Gastroesophageal sphincter (tissue), 4 donors: ENCODE results near the gene COL5A1. TPM values are rescaled to one million over a fixed set of nuclear protein-coding genes. Genes with fewer than 3 reads are reported as not detected.

ENCODE experiments used
- ATAC-seq: fragments of 150-250 bp; one replicate; pipeline ENCODE4 v1.9.1; 2016; ENCODE audit warnings: mild to moderate bottlenecking, moderate library complexity
- H3K27ac ChIP-seq, 4 donors: fragments of 200-600 bp; sonication (generic) in 3 of 4; 1 replicate in 3 of 4; 2 replicates in 1 of 4; pipeline ENCODE4 v1.5.1; 2016 to 2019
- H3K27me3 ChIP-seq: fragments of 200-600 bp; sonication (generic); one replicate; pipeline ENCODE4 v1.5.1; 2019
- H3K36me3 ChIP-seq, 2 donors: fragments of 200-600 bp; sonication (generic); one replicate each; pipeline ENCODE4 v1.5.1; 2019; ENCODE audit warnings: control low read depth in 1 of 2
- H3K4me1 ChIP-seq, 3 donors: fragments of 200-600 bp; sonication (generic); 1 replicate in 2 of 3; 2 replicates in 1 of 3; pipeline ENCODE4 v1.5.1; 2016 to 2019; ENCODE audit warnings: control low read depth in 2 of 3
- H3K4me3 ChIP-seq, 2 donors: fragments of 200-600 bp; sonication (generic); one replicate each; pipeline ENCODE4 v1.5.1; 2019; ENCODE audit warnings: mild to moderate bottlenecking in 1 of 2, moderate library complexity in 1 of 2
- H3K9me3 ChIP-seq, 3 donors: fragments of 200-600 bp; sonication (generic); one replicate each; pipeline ENCODE4 v1.5.1; 2017 to 2019; ENCODE audit warnings: control low read depth in 2 of 3
- EP300 ChIP-seq: sonication (generic); formaldehyde crosslinking; IDR thresholded peaks from one replicate; pipeline ENCODE4 v1.6.1; 2017; ENCODE audit warnings: antibody characterized with exemption, mild to moderate bottlenecking
- POLR2A ChIP-seq, 2 donors: fragments of 450-650 bp; IDR thresholded peaks; one replicate each; pipeline ENCODE4 v1.6.1; 2017; ENCODE audit warnings: antibody characterized with exemption in 2 of 2, mild to moderate bottlenecking in 2 of 2, moderate library complexity in 1 of 2
- POLR2AphosphoS5 ChIP-seq: sonication (generic); formaldehyde crosslinking; IDR thresholded peaks from one replicate; pipeline ENCODE4 v1.6.1; 2017; ENCODE audit warnings: antibody characterized with exemption
- WGBS, 2 donors: methylation state at CpG; one replicate each; pipeline ENCODE4 v1.1.5; 2018; ENCODE audit warnings: low coverage in 1 of 2; 5-methylcytosine and 5-hydroxymethylcytosine counted together
- total RNA-seq, 4 donors: library from RNA; depleted of rRNA; stranded (reverse); fragments of >200 nt; gene quantifications; one replicate each; pipeline ENCODE4 v1.1.0, GENCODE V29; 2016
- TF ChIP-seq, protein P1 (sequence below), 4 experiments: fragments of 200-600 bp in 2 of 4; fragments of 450-650 bp in 2 of 4; sonication (generic) in 1 of 4; IDR thresholded peaks; one replicate each; pipeline ENCODE4 v1.5.1; 2017 to 2019; ENCODE audit warnings: antibody characterized with exemption in 4 of 4, mild to moderate bottlenecking in 2 of 4, moderate library complexity in 2 of 4

The COL5A1 gene
- total RNA-seq, 4 donors from 2014 or later = 48.5 to 86.4 (median 74.9) TPM

DNA sequence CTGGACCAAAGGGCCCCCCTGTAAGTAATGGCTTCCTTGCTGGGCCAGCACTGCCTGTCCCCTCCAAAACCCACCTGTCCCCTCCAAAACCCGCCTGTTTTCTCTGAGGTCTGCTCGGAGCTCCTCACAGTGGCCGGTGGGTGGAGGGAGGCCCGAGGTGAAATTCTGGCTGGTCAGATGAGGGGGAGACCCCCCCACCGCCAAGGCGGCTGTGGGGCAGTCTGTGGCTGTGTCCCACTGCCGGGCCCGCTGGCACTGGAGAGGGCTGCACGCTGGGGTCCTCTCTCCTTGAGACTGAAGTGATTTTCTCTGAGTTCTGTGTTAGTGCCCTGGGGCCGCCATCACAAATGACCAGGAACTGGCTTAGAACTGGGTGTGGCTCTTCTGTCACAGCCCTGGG lies 155.3 kb downstream of the COL5A1 start:
- peaks cover 0 to 92% of the 10 kb centered on the region in 2 donors for H3K36me3 ChIP-seq
- ATAC-seq = no peak
- no peaks in the 10 kb centered on the region for H3K9me3 ChIP-seq
- no peak for TF ChIP-seq POLR2A (IDR thresholded peaks at IDR 0.05)
- TF ChIP-seq POLR2AphosphoS5 = no peak
- TF ChIP-seq, protein P1, sequence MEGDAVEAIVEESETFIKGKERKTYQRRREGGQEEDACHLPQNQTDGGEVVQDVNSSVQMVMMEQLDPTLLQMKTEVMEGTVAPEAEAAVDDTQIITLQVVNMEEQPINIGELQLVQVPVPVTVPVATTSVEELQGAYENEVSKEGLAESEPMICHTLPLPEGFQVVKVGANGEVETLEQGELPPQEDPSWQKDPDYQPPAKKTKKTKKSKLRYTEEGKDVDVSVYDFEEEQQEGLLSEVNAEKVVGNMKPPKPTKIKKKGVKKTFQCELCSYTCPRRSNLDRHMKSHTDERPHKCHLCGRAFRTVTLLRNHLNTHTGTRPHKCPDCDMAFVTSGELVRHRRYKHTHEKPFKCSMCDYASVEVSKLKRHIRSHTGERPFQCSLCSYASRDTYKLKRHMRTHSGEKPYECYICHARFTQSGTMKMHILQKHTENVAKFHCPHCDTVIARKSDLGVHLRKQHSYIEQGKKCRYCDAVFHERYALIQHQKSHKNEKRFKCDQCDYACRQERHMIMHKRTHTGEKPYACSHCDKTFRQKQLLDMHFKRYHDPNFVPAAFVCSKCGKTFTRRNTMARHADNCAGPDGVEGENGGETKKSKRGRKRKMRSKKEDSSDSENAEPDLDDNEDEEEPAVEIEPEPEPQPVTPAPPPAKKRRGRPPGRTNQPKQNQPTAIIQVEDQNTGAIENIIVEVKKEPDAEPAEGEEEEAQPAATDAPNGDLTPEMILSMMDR (IDR thresholded peaks at IDR 0.05) = no peak
- no peak for TF ChIP-seq EP300
- no peaks in the 10 kb centered on the region for H3K27me3 ChIP-seq
- H3K27ac ChIP-seq = no peak overlapping the region
- no CpG with 5 or more reads among the region's 10 CpGs for WGBS, 2 donors
- H3K4me3 ChIP-seq = no peak overlapping the region
- peaks cover 0 to 30% (median 0%) of the 10 kb centered on the region in 3 donors for H3K4me1 ChIP-seq

DNA sequence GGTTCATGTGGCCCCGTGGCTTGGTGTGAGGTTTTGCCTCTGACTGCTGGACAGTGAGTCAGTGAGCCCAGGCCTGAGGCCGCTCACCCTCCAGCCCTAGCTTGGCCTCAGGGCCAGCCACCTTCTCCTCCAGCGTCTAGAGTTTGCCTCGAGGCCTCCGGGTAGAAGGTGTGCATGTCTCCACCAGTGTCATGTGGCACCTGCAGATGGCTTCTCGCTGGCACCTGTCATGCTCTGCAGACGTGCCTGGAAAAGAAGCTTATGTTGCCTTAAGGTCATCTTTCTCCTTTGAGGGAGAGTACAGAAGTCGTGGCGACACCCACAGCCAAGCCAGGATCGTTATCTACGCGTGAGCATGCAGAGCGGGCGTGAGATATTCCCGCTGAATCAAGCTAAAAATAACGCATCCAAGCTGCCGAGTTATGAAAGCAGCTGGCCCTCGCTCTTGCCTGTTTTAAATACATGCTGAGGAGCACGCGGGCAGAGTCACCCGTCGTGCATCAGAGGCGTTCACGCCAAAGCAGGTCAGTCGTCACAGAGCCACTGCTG lies 159.3 kb downstream of the COL5A1 start:
- no peaks in the 10 kb centered on the region for H3K9me3 ChIP-seq
- H3K36me3 ChIP-seq = peaks cover 0 to 95% of the 10 kb centered on the region in 2 donors
- peak overlapping the region in 3 of 4 donors; percentile 32 to 64 (median 43) for H3K27ac ChIP-seq
- peak; percentile 54 for ATAC-seq
- TF ChIP-seq EP300 (no peak), POLR2AphosphoS5 (peak; percentile 12)
- H3K27me3 ChIP-seq = no peaks in the 10 kb centered on the region
- H3K4me1 ChIP-seq = peaks cover 0 to 24% (median 0%) of the 10 kb centered on the region in 3 donors
- 33 to 59% methylated on average over 5 to 15 of the region's 25 CpGs for WGBS, 2 donors
- no peak overlapping the region for H3K4me3 ChIP-seq

DNA sequence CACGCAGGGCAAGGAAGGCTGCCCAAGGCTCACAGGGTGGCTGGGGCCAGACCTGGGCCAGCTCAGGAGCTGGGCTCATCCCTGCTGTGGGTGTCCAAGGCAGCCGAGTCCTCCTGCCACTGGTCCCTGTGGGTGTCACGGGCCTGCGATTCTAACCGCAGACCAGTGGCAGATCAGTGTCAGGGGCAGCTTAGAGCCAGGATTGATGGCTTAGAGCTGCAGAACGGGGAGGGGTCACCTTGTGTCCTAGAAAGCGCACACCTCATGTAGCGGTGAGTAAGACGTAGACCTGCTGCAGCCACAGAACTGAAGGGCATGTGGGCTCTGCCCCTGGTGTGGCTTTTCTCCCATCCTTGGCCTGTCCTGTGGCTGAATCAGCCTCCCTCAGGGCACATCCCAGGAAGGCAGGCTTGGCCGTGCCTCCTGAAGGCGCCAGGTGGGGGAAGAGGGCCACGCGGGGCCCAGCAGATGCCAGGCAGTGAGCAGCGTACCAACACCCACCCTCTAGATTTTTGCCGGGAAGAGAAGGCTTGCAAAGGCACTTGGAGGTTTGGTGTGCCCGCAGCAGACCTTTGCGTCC lies 160.7 kb downstream of the COL5A1 start:
- 100% methylated on average over 2 of the region's 17 CpGs; no CpG with 5 or more reads in 1 of the 2 donors for WGBS, 2 donors
- Histone ChIP-seq H3K27ac (no peak overlapping the region), H3K4me1 (peaks cover 0 to 34% (median under 1%) of the 10 kb centered on the region in 3 donors), H3K4me3 (no peak overlapping the region), H3K36me3 (peaks cover 0 to 93% of the 10 kb centered on the region in 2 donors), H3K9me3 (no peaks in the 10 kb centered on the region), H3K27me3 (no peaks in the 10 kb centered on the region)
- no peak for TF ChIP-seq POLR2AphosphoS5
- TF ChIP-seq EP300 = no peak
- TF ChIP-seq, protein P1 (IDR thresholded peaks at IDR 0.05) = no peak
- no peak for TF ChIP-seq POLR2A (IDR thresholded peaks at IDR 0.05)
- ATAC-seq = no peak

DNA sequence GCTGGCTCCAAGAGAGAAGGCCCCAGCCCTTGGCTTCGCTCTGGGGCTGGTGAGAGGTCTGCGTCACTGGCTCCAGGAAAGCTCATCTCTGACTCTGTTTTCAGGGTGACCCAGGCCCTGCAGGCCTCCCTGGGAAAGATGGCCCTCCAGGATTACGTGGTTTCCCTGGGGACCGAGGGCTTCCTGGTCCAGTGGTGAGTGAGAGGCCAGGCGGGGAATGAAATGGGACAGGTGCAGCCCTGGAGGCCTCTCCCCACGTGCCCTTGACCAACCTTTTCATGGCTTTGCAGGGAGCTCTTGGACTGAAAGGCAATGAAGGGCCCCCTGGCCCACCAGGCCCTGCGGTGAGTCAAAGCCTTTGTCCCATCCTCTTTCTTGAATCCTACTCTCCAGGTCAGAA lies 163.3 kb downstream of the COL5A1 start:
- WGBS, 2 donors = no CpG with 5 or more reads among the region's 7 CpGs
- peaks cover 0 to 43% (median 7%) of the 10 kb centered on the region in 3 donors for H3K4me1 ChIP-seq
- H3K36me3 ChIP-seq = peaks cover 0 to 86% of the 10 kb centered on the region in 2 donors
- TF ChIP-seq POLR2A (IDR thresholded peaks at IDR 0.05) (no peak), EP300 (no peak), POLR2AphosphoS5 (no peak)
- TF ChIP-seq, protein P1 (IDR thresholded peaks at IDR 0.05) = no peak
- H3K4me3 ChIP-seq = no peak overlapping the region
- H3K9me3 ChIP-seq = no peaks in the 10 kb centered on the region
- H3K27me3 ChIP-seq = no peaks in the 10 kb centered on the region
- no peak for ATAC-seq
- H3K27ac ChIP-seq = no peak overlapping the region

DNA sequence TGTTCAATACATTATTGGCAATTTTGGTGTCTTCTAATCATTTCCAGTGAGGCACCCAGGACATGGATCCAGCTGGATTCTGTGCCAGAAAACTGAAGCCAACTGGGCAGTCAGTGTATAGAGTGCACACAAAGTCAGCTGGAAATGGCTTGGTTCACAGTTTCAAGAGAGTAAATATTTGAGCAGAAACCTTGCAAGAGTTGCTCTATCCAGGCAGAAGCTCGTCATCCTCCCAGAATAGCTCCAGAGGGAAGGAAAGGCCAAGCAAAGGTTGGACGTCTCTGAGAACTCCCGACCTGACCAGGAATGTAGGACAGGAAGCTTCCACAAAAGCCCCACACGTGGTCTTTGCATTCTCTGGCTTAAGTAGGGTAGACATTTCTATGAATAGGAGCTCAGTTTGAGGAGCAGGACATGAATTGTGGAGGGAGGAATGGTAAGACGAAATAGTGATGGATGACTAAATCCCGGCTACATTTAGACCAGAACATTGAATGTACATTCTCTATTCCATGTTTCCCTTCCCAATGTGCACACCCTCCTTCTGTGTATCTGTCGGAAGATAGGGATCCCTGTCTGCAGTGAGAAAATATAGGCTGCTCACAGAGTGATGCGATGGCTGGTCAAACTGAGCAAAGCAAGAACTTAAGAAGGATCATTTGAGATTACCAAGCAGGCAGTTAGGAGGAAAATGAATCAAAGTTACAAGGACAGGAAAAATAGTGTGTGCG lies 166.3 kb downstream of the COL5A1 start:
- TF ChIP-seq EP300 (no peak), POLR2AphosphoS5 (peak; percentile 36), POLR2A (IDR thresholded peaks at IDR 0.05) (no peak)
- TF ChIP-seq, protein P1 (IDR thresholded peaks at IDR 0.05) = no peak
- Histone ChIP-seq H3K4me1 (peaks cover 0 to 39% (median 7%) of the 10 kb centered on the region in 3 donors), H3K4me3 (no peak overlapping the region), H3K36me3 (peaks cover 0 to 91% of the 10 kb centered on the region in 2 donors), H3K9me3 (no peaks in the 10 kb centered on the region), H3K27ac (peak overlapping the region in 3 of 4 donors; percentile 45 to 66 (median 64)), H3K27me3 (no peaks in the 10 kb centered on the region)
- ATAC-seq = peak; percentile 64
- WGBS, 2 donors = 30 to 42% methylated on average over 8 to 9 of the region's 9 CpGs
